AML-193 (cell line): ENCODE results near the gene URM1.

Source experiments
- DNase-seq, 2 experiments: peaks; one replicate each; lab custom pipeline; 2025; lab: John Stamatoyannopoulos, UW

The URM1 gene

GRCh38 chr9:128385496-128386460, 14.6 kb downstream of the URM1 start:
- DNase-seq: no peak

- DNase-seq: no peak
Observed at GRCh38 chr9:128388150-128388549, 17.0 kb downstream of the URM1 start.

- DNase-seq: no peak
Observed at GRCh38 chr9:128389395-128390149, 18.4 kb downstream of the URM1 start.

GRCh38 chr9:128390150-128390812, 19.1 kb downstream of the URM1 start:
- DNase-seq: no peak

GRCh38 chr9:128390813-128391711, 19.9 kb downstream of the URM1 start:
- DNase-seq: no peak

GRCh38 chr9:128391956-128392301, 20.8 kb downstream of the URM1 start:
- no peak for DNase-seq

GRCh38 chr9:128392302-128393144, 21.3 kb downstream of the URM1 start:
- no peak for DNase-seq

GRCh38 chr9:128393145-128393775, 22.1 kb downstream of the URM1 start:
- DNase-seq: no peak

- no peak for DNase-seq
Observed at GRCh38 chr9:128393970-128394369, 22.8 kb downstream of the URM1 start.

- DNase-seq: no peak
Observed at GRCh38 chr9:128394379-128395168, 23.4 kb downstream of the URM1 start.

GRCh38 chr9:128396970-128397613, 25.9 kb downstream of the URM1 start:
- peak; percentile 37 to 65 for DNase-seq

- no peak for DNase-seq
Observed at GRCh38 chr9:128397831-128398230, 26.7 kb downstream of the URM1 start.

- DNase-seq: no peak
Observed at GRCh38 chr9:128399861-128400260, 28.7 kb downstream of the URM1 start.

GRCh38 chr9:128404560-128404959, 33.4 kb downstream of the URM1 start:
- no peak for DNase-seq

- no peak for DNase-seq
Observed at GRCh38 chr9:128405077-128405779, 34.1 kb downstream of the URM1 start.

- DNase-seq: no peak
Observed at GRCh38 chr9:128405780-128406171, 34.6 kb downstream of the URM1 start.

GRCh38 chr9:128406848-128407391, 35.7 kb downstream of the URM1 start:
- no peak for DNase-seq

- no peak for DNase-seq
Observed at GRCh38 chr9:128408963-128409431, 37.8 kb downstream of the URM1 start.
